ENCODE results near the gene UNC5A.

Gene UNC5A

GRCh38 chr5:176881816-176882566, 71.6 kb downstream of the UNC5A start:
- no peak for DNase-seq

- DNase-seq: no peak
Observed at GRCh38 chr5:176882567-176882903, 72.2 kb downstream of the UNC5A start.

GRCh38 chr5:176883700-176884570, 73.6 kb downstream of the UNC5A start:
- DNase-seq: no peak

- no peak for DNase-seq
Observed at GRCh38 chr5:176884571-176884890, 74.2 kb downstream of the UNC5A start.

- no peak for DNase-seq
Observed at GRCh38 chr5:176886336-176887251, 76.2 kb downstream of the UNC5A start.

GRCh38 chr5:176887252-176887849, 77.0 kb downstream of the UNC5A start:
- DNase-seq: no peak

- DNase-seq: no peak
Observed at GRCh38 chr5:176888016-176888864, 77.9 kb downstream of the UNC5A start.

GRCh38 chr5:176888865-176889165, 78.5 kb downstream of the UNC5A start:
- DNase-seq: no peak

- DNase-seq: no peak
Observed at GRCh38 chr5:176889321-176890280, 79.2 kb downstream of the UNC5A start.

- DNase-seq: no peak
Observed at GRCh38 chr5:176890455-176891330, 80.3 kb downstream of the UNC5A start.

- DNase-seq: no peak
Observed at GRCh38 chr5:176891331-176891958, 81.1 kb downstream of the UNC5A start.

GRCh38 chr5:176892663-176893062, 82.3 kb downstream of the UNC5A start:
- DNase-seq: no peak

- DNase-seq: no peak
Observed at GRCh38 chr5:176894298-176894697, 83.9 kb downstream of the UNC5A start.

- DNase-seq: no peak
Observed at GRCh38 chr5:176895831-176896230, 85.5 kb downstream of the UNC5A start.

GRCh38 chr5:176897263-176897662, 86.9 kb downstream of the UNC5A start:
- DNase-seq: peak; percentile 35

GRCh38 chr5:176899296-176899891, 89.0 kb downstream of the UNC5A start, which contains the start of gene HK3:
Gene HK3 (minus strand): TSS chr5:176899346. CDS start chr5:176896159, 3,187 bp downstream.
- DNase-seq: no peak

- DNase-seq: no peak
Observed at GRCh38 chr5:176899946-176900779, 89.8 kb downstream of the UNC5A start.

GRCh38 chr5:176900780-176901204, 90.4 kb downstream of the UNC5A start:
- DNase-seq: no peak
